Loucy (cell line): ENCODE results near the gene ZNF536.

Source experiments
- EZH2phosphoT487 ChIP-seq: fragments of 200-600 bp; IDR thresholded peaks from 2 replicates; pipeline ENCODE4 v1.6.1; 2018; ENCODE audit warnings: antibody characterized with exemption, mild to moderate bottlenecking, moderate library complexity, borderline replicate concordance
- TF ChIP-seq, protein P1 (sequence below): fragments of 200-600 bp; sonication (generic); conservative IDR thresholded peaks from 2 replicates; pipeline ENCODE4 v1.5.1; 2014; ENCODE audit warnings: mild to moderate bottlenecking, antibody characterized with exemption, low read length

- TF ChIP-seq, protein P1, sequence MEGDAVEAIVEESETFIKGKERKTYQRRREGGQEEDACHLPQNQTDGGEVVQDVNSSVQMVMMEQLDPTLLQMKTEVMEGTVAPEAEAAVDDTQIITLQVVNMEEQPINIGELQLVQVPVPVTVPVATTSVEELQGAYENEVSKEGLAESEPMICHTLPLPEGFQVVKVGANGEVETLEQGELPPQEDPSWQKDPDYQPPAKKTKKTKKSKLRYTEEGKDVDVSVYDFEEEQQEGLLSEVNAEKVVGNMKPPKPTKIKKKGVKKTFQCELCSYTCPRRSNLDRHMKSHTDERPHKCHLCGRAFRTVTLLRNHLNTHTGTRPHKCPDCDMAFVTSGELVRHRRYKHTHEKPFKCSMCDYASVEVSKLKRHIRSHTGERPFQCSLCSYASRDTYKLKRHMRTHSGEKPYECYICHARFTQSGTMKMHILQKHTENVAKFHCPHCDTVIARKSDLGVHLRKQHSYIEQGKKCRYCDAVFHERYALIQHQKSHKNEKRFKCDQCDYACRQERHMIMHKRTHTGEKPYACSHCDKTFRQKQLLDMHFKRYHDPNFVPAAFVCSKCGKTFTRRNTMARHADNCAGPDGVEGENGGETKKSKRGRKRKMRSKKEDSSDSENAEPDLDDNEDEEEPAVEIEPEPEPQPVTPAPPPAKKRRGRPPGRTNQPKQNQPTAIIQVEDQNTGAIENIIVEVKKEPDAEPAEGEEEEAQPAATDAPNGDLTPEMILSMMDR, result no peak
- TF ChIP-seq EZH2phosphoT487, result no peak
Observed at GRCh38 chr19:30367421-30367820, 4.8 kb upstream of the ZNF536 start.
